GM08714 (cell line): Measurements from ENCODE around the gene LMTK3.

Experiments
- H3K4me3 ChIP-seq: fragments of 200-500 bp; sonication (Bioruptor generic); 2 replicates; pipeline ENCODE4 v1.5.1; 2014; ENCODE audit warnings: mild to moderate bottlenecking, low read length, inconsistent platforms
- ZNF274 ChIP-seq: IDR thresholded peaks from 2 replicates; pipeline ENCODE4 v1.6.1; 2012; ENCODE audit warnings: mild to moderate bottlenecking, low read depth, low read length

Gene LMTK3

DNA sequence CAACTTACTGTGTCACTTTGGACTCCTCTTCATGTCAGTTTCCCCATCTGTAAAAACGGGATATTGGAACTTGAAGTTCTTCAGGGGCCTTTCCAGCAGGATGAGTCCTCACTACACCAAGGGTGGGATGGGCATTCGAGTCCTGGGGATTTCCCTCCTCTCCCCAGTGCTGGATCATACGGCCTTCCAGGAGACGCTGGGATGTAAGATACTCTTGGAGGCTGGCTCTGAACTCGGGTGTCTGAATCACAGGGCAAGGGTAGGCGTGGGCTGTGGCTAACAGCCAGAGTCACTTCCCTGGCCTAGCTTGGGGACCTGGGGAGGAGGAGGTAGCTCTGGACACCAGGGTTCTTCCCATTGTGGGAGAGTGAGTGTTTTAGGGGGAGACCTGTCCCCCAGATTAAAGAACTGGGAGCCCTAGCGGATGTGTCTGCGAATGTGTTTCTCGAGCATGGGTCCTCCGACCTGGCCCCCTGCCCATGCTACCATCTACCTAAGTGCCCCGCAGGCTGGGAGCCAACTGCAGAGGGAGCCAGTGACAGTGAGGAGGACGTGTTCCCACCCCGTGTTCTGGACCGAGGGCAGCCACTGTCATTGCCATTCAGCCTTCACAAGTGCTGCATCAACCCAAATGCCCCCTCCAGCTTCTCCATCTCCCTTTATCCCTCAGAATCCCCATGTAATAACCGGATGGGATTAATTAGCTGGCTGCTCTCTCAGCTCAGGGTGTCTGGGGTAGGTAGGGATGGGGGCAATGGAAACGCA lies 44.9 kb downstream of the LMTK3 start:
- H3K4me3 ChIP-seq = no peak overlapping the region
- TF ChIP-seq ZNF274 = no peak

GRCh38 chr19:48465215-48465614 lies 46.4 kb downstream of the LMTK3 start:
- no peak for TF ChIP-seq ZNF274
- no peak overlapping the region for H3K4me3 ChIP-seq

DNA sequence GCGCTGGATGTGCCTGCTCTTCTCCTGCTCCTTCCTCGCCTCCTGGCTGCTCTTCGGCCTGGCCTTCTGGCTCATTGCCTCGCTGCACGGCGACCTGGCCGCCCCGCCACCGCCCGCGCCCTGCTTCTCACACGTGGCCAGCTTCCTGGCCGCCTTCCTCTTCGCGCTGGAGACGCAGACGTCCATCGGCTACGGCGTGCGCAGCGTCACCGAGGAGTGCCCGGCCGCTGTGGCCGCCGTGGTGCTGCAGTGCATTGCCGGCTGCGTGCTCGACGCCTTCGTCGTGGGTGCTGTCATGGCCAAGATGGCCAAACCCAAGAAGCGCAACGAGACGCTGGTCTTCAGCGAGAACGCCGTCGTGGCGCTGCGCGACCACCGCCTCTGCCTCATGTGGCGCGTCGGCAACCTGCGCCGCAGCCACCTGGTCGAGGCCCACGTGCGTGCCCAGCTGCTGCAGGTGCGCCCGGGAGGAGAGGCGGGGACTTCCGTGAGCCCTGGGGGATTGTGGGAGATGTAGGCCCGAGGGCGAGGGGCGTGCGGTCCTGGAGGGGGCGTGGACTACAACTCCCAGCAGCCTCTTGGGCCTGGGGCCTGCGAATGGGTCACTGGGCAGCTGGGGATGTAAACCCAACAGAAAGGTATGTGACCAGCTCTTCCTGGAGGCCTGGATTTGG lies 49.5 kb downstream of the LMTK3 start:
- no peak overlapping the region for H3K4me3 ChIP-seq
- TF ChIP-seq ZNF274 = no peak

GRCh38 chr19:48461651-48461981 lies 50.0 kb downstream of the LMTK3 start:
- no peak for TF ChIP-seq ZNF274
- H3K4me3 ChIP-seq = no peak overlapping the region

DNA sequence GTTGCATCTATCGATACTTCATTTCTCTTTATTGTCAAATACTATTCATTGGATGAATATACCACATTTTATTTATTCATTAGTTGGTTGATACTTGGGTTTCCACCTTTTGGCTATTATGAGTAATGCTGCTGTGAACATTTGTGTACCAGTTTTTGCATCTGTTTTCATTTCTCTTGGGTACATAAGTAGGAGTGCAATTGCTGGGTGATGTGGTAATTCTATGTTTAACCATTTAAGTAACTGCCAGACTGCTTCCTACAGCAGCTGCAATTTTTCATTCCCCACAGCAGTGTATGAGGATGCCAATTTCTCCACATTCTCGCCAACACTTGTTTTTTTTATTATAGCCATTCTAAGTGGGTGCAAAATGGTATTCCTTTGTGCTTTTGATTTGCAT lies 53.6 kb downstream of the LMTK3 start:
- H3K4me3 ChIP-seq = no peak overlapping the region
- TF ChIP-seq ZNF274 = no peak

- no peak for TF ChIP-seq ZNF274
- H3K4me3 ChIP-seq = no peak overlapping the region
These were observed 54.8 kb downstream of the LMTK3 start for GRCh38 chr19:48456864-48457263.

- TF ChIP-seq ZNF274 = no peak
- no peak overlapping the region for H3K4me3 ChIP-seq
These were observed 55.6 kb downstream of the LMTK3 start for GRCh38 chr19:48455908-48456562.

- no peak within 1 kb of the TSS for H3K4me3 ChIP-seq
- TF ChIP-seq ZNF274 = no peak
These were observed 56.3 kb downstream of the LMTK3 start, which contains the start of gene KCNJ14 for GRCh38 chr19:48455171-48455907. Gene KCNJ14, plus strand, starts transcription at chr19:48455574. Its CDS starts 6,151 bp downstream, at chr19:48461725.

- TF ChIP-seq ZNF274 = no peak
- no peak overlapping the region for H3K4me3 ChIP-seq
These were observed 57.4 kb downstream of the LMTK3 start for GRCh38 chr19:48454150-48454730.

GRCh38 chr19:48452289-48453190 lies 59.1 kb downstream of the LMTK3 start:
- no peak overlapping the region for H3K4me3 ChIP-seq
- no peak for TF ChIP-seq ZNF274

- TF ChIP-seq ZNF274 = no peak
These were observed 60.0 kb downstream of the LMTK3 start for GRCh38 chr19:48451624-48452023.

GRCh38 chr19:48450863-48451262 lies 60.8 kb downstream of the LMTK3 start:
- TF ChIP-seq ZNF274 = no peak
- H3K4me3 ChIP-seq = no peak overlapping the region

More at GRCh38 chr19:48451624-48452023, 60.0 kb downstream of the LMTK3 start:
- H3K4me3 ChIP-seq = no peak overlapping the region

GRCh38 chr19:48450441-48450840 lies 61.2 kb downstream of the LMTK3 start:
- no peak for TF ChIP-seq ZNF274
- H3K4me3 ChIP-seq = no peak overlapping the region
